ENCODE measurements around the gene RNLS. TPM values are rescaled to one million over a fixed set of nuclear protein-coding genes. Genes with fewer than 3 reads are reported as not detected.
"Not testable (repeated sequence)": the region's sequence is repeated elsewhere in the genome, so short reads cannot be mapped to it uniquely, and the experiment has no call there.

The RNLS gene
- polyA plus RNA-seq, 3 donors = 3.3 to 3.9 (median 3.7) TPM

GRCh38 chr10:88489107-88489506 lies 94.0 kb downstream of the RNLS start:
- peaks cover 25% of the 10 kb centered on the region for H3K4me1 Mint-ChIP-seq
- intact Hi-C loops (cut with micrococcal nuclease) = no loop called here
- no peak overlapping the region for H3K27ac Mint-ChIP-seq
- Histone ChIP-seq H3K27ac (ENCODE audit: low read depth in 1 of 2, low read length in 2 of 2) (no peak overlapping the region), H3K27me3 (ENCODE audit: control insufficient read depth in 2 of 2, insufficient read depth in 2 of 2, low read length in 2 of 2) (no peaks in the 10 kb centered on the region), H4K20me1 (ENCODE audit: insufficient read depth, low read length) (no peaks in the 10 kb centered on the region), H3K9ac (ENCODE audit: insufficient read depth, low read length, poor library complexity, severe bottlenecking) (no peak overlapping the region), H3K4me2 (replicated peaks; ENCODE audit: extremely low read depth, low read length, poor library complexity, severe bottlenecking) (no peak overlapping the region), H3K79me2 (ENCODE audit: insufficient read depth, low read length) (no peaks in the 10 kb centered on the region), H3K4me1 (ENCODE audit: control insufficient read depth in 1 of 2, insufficient read depth in 2 of 2, low read length in 2 of 2) (peaks cover 18 to 23% of the 10 kb centered on the region in 2 donors), H3K9me3 (replicated peaks in 1 of 2; ENCODE audit: control insufficient read depth in 1 of 2, insufficient read depth in 1 of 2, low read length in 2 of 2) (no peaks in the 10 kb centered on the region), H3K4me3 (replicated peaks in 1 of 3; ENCODE audit: low read depth in 2 of 3, low read length in 3 of 3) (no peak overlapping the region), H3K36me3 (replicated peaks in 1 of 2; ENCODE audit: control insufficient read depth in 1 of 2, insufficient read depth in 2 of 2, low read length in 2 of 2) (no peaks in the 10 kb centered on the region), H2AFZ (ENCODE audit: insufficient read depth, low read depth, low read length, poor library complexity, severe bottlenecking) (no peak overlapping the region)
- H3K27me3 Mint-ChIP-seq (ENCODE audit: low read depth in 3 of 3) = no peaks in the 10 kb centered on the region
- no peak for DNase-seq
- H3K36me3 Mint-ChIP-seq = peaks cover 0 to 2% of the 10 kb centered on the region in 2 donors
- no CpG with 5 or more reads among the region's 1 CpG for WGBS (ENCODE audit: insufficient coverage)
- H3K4me3 Mint-ChIP-seq = no peak overlapping the region
- peaks cover 0 to 4% (median 0%) of the 10 kb centered on the region in 7 donors for H3K9me3 Mint-ChIP-seq
- no peak for TF ChIP-seq CTCF (IDR thresholded peaks at IDR 0.05)

- WGBS (ENCODE audit: insufficient coverage) = no CpG with 5 or more reads among the region's 2 CpGs
- H3K9me3 Mint-ChIP-seq; H3K4me3 ChIP-seq (replicated peaks in 1 of 3; ENCODE audit: low read depth in 2 of 3, low read length in 3 of 3); H3K27ac Mint-ChIP-seq; H3K9me3 ChIP-seq (replicated peaks in 1 of 2; ENCODE audit: control insufficient read depth in 1 of 2, insufficient read depth in 1 of 2, low read length in 2 of 2); H4K20me1 ChIP-seq (ENCODE audit: insufficient read depth, low read length); H3K36me3 Mint-ChIP-seq; H3K27me3 ChIP-seq (ENCODE audit: control insufficient read depth in 2 of 2, insufficient read depth in 2 of 2, low read length in 2 of 2); H3K27ac ChIP-seq (ENCODE audit: low read depth in 1 of 2, low read length in 2 of 2); H3K4me2 ChIP-seq (replicated peaks; ENCODE audit: extremely low read depth, low read length, poor library complexity, severe bottlenecking); H2AFZ ChIP-seq (ENCODE audit: insufficient read depth, low read depth, low read length, poor library complexity, severe bottlenecking); H3K79me2 ChIP-seq (ENCODE audit: insufficient read depth, low read length); H3K4me3 Mint-ChIP-seq; H3K36me3 ChIP-seq (replicated peaks in 1 of 2; ENCODE audit: control insufficient read depth in 1 of 2, insufficient read depth in 2 of 2, low read length in 2 of 2); H3K9ac ChIP-seq (ENCODE audit: insufficient read depth, low read length, poor library complexity, severe bottlenecking); intact Hi-C loops (cut with micrococcal nuclease); H3K27me3 Mint-ChIP-seq (ENCODE audit: low read depth in 3 of 3); DNase-seq: not testable (repeated sequence)
- H3K4me1 ChIP-seq (ENCODE audit: control insufficient read depth in 1 of 2, insufficient read depth in 2 of 2, low read length in 2 of 2) = peaks cover 10 to 17% of the 10 kb centered on the region in 2 donors
- H3K4me1 Mint-ChIP-seq = peaks cover 17% of the 10 kb centered on the region
Observed at GRCh38 chr10:88486816-88487215, 96.3 kb downstream of the RNLS start.

Measured in CD14-positive monocyte (primary cell).